ENCODE measurements around the gene CCDC12. TPM values are rescaled to one million over a fixed set of nuclear protein-coding genes. Genes with fewer than 3 reads are reported as not detected.

CCDC12 gene
- total and polyA plus RNA-seq, 4 donors: 34.2 to 129 (median 70.0) TPM

DNA sequence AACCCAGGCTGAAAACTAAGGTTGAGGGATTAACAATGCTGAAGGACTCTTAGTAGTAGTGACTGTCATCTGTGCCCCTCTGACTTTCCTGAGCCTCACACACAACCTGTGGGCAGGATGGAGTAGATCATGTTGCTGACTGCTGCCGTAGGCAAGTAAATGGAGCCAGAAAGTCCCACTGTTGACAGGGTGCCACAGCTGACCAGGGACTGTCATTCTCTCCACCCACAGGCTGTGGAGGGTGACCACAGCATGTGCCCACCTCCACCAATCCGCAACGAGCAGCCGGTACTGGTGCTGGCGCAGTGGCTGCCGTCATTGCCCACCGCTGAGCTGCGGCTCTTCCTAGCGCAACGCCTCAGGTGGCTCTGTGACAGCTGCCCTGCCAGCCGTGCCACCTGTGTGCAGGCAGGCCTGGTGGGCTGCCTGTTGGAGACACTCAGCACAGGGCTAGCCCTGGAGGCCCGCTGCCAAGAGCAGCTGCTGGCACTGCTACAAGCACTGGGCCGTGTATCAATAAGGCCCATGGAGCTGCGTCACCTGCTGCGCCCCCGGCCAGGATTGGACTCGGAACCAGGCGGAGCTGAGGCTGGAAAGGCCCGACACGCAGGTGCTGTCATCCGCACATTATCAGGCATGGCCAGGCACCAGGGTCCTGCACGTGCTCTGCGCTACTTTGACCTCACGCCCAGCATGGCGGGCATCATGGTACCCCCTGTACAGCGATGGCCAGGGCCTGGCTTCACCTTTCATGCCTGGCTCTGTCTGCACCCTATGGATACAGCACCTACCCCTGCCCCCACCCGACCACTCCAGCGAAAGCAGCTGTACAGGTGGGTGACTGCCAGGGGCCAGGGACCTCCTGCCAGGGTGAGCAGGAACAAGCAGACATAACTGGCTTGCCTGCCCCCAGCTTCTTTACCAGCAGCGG, 18.5 kb upstream of the CCDC12 start:
- TF ChIP-seq, protein P1, sequence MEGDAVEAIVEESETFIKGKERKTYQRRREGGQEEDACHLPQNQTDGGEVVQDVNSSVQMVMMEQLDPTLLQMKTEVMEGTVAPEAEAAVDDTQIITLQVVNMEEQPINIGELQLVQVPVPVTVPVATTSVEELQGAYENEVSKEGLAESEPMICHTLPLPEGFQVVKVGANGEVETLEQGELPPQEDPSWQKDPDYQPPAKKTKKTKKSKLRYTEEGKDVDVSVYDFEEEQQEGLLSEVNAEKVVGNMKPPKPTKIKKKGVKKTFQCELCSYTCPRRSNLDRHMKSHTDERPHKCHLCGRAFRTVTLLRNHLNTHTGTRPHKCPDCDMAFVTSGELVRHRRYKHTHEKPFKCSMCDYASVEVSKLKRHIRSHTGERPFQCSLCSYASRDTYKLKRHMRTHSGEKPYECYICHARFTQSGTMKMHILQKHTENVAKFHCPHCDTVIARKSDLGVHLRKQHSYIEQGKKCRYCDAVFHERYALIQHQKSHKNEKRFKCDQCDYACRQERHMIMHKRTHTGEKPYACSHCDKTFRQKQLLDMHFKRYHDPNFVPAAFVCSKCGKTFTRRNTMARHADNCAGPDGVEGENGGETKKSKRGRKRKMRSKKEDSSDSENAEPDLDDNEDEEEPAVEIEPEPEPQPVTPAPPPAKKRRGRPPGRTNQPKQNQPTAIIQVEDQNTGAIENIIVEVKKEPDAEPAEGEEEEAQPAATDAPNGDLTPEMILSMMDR (IDR thresholded peaks at IDR 0.05; ENCODE audit: control extremely low read depth, extremely low read depth): no peak
- no peak overlapping the region for H3K27ac ChIP-seq (ENCODE audit: low read depth in 1 of 2, low read length in 1 of 2)
- H3K4me1 ChIP-seq (ENCODE audit: control insufficient read depth in 5 of 5, insufficient read depth in 5 of 5, low read length in 5 of 5): peaks cover 0 to 7% (median 2%) of the 10 kb centered on the region in 5 donors
- ATAC-seq (ENCODE audit: insufficient read depth, low FRiP score) (no peak), DNase-seq (no peak)
- WGBS, 2 donors: 95 to 96% methylated on average over 28 to 29 of the region's 29 CpGs
- H3K27me3 ChIP-seq (ENCODE audit: control insufficient read depth in 3 of 3, insufficient read depth in 3 of 3, low read length in 2 of 3): no peaks in the 10 kb centered on the region
- no peak overlapping the region for H3K9ac ChIP-seq (ENCODE audit: insufficient read depth in 1 of 2, low read length in 2 of 2)
- H3K4me3 ChIP-seq: no peak overlapping the region
- no peaks in the 10 kb centered on the region for H3K9me3 ChIP-seq (ENCODE audit: control insufficient read depth in 4 of 4, insufficient read depth in 3 of 4, low read length in 3 of 4)
- H3K36me3 ChIP-seq (ENCODE audit: control insufficient read depth in 4 of 4, insufficient read depth in 4 of 4, low read length in 4 of 4): peaks cover 0 to 68% (median 0%) of the 10 kb centered on the region in 4 donors

DNA sequence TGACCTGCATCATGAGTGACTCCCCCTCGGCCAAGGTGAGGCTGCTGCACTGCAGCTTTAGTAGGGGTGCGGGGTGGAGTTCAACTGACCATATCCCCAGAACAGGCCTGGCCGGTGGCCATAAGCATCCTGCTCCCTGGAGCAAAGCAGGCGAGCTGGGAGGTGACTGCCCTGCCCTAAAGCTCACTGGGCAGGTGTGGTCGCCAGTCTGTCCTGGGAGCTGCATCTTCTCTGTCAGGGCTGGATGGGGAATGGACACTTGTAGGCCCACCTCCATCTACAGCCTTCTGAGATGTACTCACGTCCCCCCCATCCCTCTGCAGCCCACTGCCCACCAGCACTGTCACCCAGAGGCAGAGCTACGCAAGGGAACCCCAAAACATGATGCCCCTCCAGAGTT, 17.4 kb upstream of the CCDC12 start:
- H3K27ac ChIP-seq (ENCODE audit: low read depth in 1 of 2, low read length in 1 of 2): no peak overlapping the region
- H3K27me3 ChIP-seq (ENCODE audit: control insufficient read depth in 3 of 3, insufficient read depth in 3 of 3, low read length in 2 of 3): no peaks in the 10 kb centered on the region
- TF ChIP-seq, protein P1 (IDR thresholded peaks at IDR 0.05; ENCODE audit: control extremely low read depth, extremely low read depth): no peak
- H3K9ac ChIP-seq (ENCODE audit: insufficient read depth in 1 of 2, low read length in 2 of 2): no peak overlapping the region
- peaks cover 0 to 9% (median 4%) of the 10 kb centered on the region in 5 donors for H3K4me1 ChIP-seq (ENCODE audit: control insufficient read depth in 5 of 5, insufficient read depth in 5 of 5, low read length in 5 of 5)
- no peak overlapping the region for H3K4me3 ChIP-seq
- WGBS, 2 donors: 90 to 96% methylated on average over 7 of the region's 7 CpGs
- ATAC-seq (ENCODE audit: insufficient read depth, low FRiP score): no peak
- H3K9me3 ChIP-seq (ENCODE audit: control insufficient read depth in 4 of 4, insufficient read depth in 3 of 4, low read length in 3 of 4): no peaks in the 10 kb centered on the region
- peaks cover 0 to 61% (median 0%) of the 10 kb centered on the region in 4 donors for H3K36me3 ChIP-seq (ENCODE audit: control insufficient read depth in 4 of 4, insufficient read depth in 4 of 4, low read length in 4 of 4)
- no peak for DNase-seq

DNA sequence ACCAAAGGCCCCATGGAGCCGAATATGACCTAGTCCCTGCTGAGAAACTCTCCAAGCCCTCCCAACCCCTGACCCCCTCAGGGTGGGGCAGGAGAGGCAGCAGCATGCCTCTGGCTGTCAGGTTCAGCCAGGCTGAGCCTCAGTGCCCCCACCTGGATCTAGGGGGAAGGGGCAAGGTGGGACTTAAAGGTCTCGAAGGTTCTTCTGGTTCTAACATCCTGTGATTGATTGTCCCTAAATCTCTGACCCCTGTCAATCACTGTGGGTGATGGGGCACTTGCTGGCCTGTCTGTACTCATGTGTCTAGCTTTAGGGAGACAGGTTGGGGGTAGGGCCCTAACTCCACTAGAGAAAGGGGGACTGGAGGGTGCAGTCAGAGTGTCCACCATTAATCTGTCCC, 16.7 kb upstream of the CCDC12 start:
- WGBS, 2 donors: 78 to 93% methylated on average over 2 of the region's 2 CpGs
- H3K4me1 ChIP-seq (ENCODE audit: control insufficient read depth in 5 of 5, insufficient read depth in 5 of 5, low read length in 5 of 5): peaks cover 0 to 13% (median 5%) of the 10 kb centered on the region in 5 donors
- H3K27me3 ChIP-seq (ENCODE audit: control insufficient read depth in 3 of 3, insufficient read depth in 3 of 3, low read length in 2 of 3): no peaks in the 10 kb centered on the region
- H3K36me3 ChIP-seq (ENCODE audit: control insufficient read depth in 4 of 4, insufficient read depth in 4 of 4, low read length in 4 of 4): peaks cover 0 to 61% (median 0%) of the 10 kb centered on the region in 4 donors
- TF ChIP-seq, protein P1 (IDR thresholded peaks at IDR 0.05; ENCODE audit: control extremely low read depth, extremely low read depth): no peak
- DNase-seq (no peak), ATAC-seq (ENCODE audit: insufficient read depth, low FRiP score) (no peak)
- no peaks in the 10 kb centered on the region for H3K9me3 ChIP-seq (ENCODE audit: control insufficient read depth in 4 of 4, insufficient read depth in 3 of 4, low read length in 3 of 4)
- H3K9ac ChIP-seq (ENCODE audit: insufficient read depth in 1 of 2, low read length in 2 of 2): no peak overlapping the region
- H3K4me3 ChIP-seq: no peak overlapping the region
- no peak overlapping the region for H3K27ac ChIP-seq (ENCODE audit: low read depth in 1 of 2, low read length in 1 of 2)
